KMS-11 (cell line): Measurements from ENCODE around the gene MYO3B.
"Not testable (repeated sequence)": the region's sequence is repeated elsewhere in the genome, so short reads cannot be mapped to it uniquely, and the experiment has no call there.

Experiments used
- H2AFZ ChIP-seq: fragments of 200-600 bp; sonication (generic); 2 replicates; pipeline ENCODE4 v1.6.1; 2016; ENCODE audit warnings: antibody characterized with exemption, mixed run types, low read depth
- H3K27ac ChIP-seq: fragments of 200-600 bp; sonication (generic); 2 replicates; pipeline ENCODE4 v1.6.1; 2016; ENCODE audit warnings: mild to moderate bottlenecking, mixed run types
- H3K27me3 ChIP-seq: fragments of 200-600 bp; sonication (generic); 2 replicates; pipeline ENCODE4 v1.6.1; 2017; ENCODE audit warnings: mild to moderate bottlenecking, low read depth, mixed run types, moderate library complexity; ENCODE audit not compliant: insufficient read depth
- H3K36me3 ChIP-seq: fragments of 200-600 bp; sonication (generic); 2 replicates; pipeline ENCODE4 v1.6.1; 2017; ENCODE audit warnings: mild to moderate bottlenecking, mixed run types; ENCODE audit not compliant: insufficient read depth
- H3K4me1 ChIP-seq: fragments of 200-600 bp; sonication (generic); 2 replicates; pipeline ENCODE4 v1.6.1; 2016; ENCODE audit warnings: mild to moderate bottlenecking, low read depth, mixed run types; ENCODE audit not compliant: poor library complexity, severe bottlenecking
- H3K4me2 ChIP-seq: fragments of 200-600 bp; sonication (generic); 2 replicates; pipeline ENCODE4 v1.7.0; 2016; ENCODE audit warnings: mild to moderate bottlenecking, mixed run types
- H3K4me3 ChIP-seq: fragments of 200-600 bp; sonication (generic); IDR thresholded peaks from 2 replicates; pipeline ENCODE4 v1.6.1; 2017; ENCODE audit warnings: low read depth, low read length, mixed read lengths; ENCODE audit not compliant: insufficient read depth
- H3K79me2 ChIP-seq: fragments of 200-600 bp; sonication (generic); 2 replicates; pipeline ENCODE4 v1.6.1; 2016; ENCODE audit warnings: low read depth, mixed run types; ENCODE audit not compliant: insufficient read depth
- H3K9ac ChIP-seq: fragments of 200-600 bp; sonication (generic); 2 replicates; pipeline ENCODE4 v1.6.1; 2016; ENCODE audit warnings: mild to moderate bottlenecking, mixed run types
- H4K20me1 ChIP-seq: fragments of 200-600 bp; sonication (generic); 2 replicates; pipeline ENCODE4 v1.6.1; 2016; ENCODE audit warnings: mild to moderate bottlenecking, mixed run types; ENCODE audit not compliant: insufficient read depth
- CTCF ChIP-seq: fragments of 200-600 bp; sonication (generic); conservative IDR thresholded peaks from 2 replicates; pipeline ENCODE4 v1.6.1; 2017; ENCODE audit warnings: low read depth, mild to moderate bottlenecking, antibody characterized with exemption, low read length, moderate library complexity, mixed read lengths

Gene MYO3B

GRCh38 chr2:170262806-170263205 is 84.9 kb downstream of the MYO3B start:
- Histone ChIP-seq H3K9ac (no peak overlapping the region), H3K27me3 (no peaks in the 10 kb centered on the region), H3K4me1 (no peaks in the 10 kb centered on the region), H4K20me1 (no peaks in the 10 kb centered on the region), H3K79me2 (no peaks in the 10 kb centered on the region), H2AFZ (no peak overlapping the region), H3K4me2 (no peak overlapping the region), H3K27ac (no peak overlapping the region), H3K4me3 (no peak overlapping the region), H3K36me3 (no peaks in the 10 kb centered on the region)
- no peak for TF ChIP-seq CTCF

GRCh38 chr2:170263728-170264521 is 86.0 kb downstream of the MYO3B start:
- not testable (repeated sequence) for H3K36me3 ChIP-seq, H2AFZ ChIP-seq, H3K4me3 ChIP-seq, H3K4me2 ChIP-seq, H4K20me1 ChIP-seq, H3K27ac ChIP-seq, H3K9ac ChIP-seq, H3K4me1 ChIP-seq, H3K79me2 ChIP-seq, H3K27me3 ChIP-seq

- no peaks in the 10 kb centered on the region for H3K79me2 ChIP-seq
- no peak overlapping the region for H2AFZ ChIP-seq
- no peak overlapping the region for H3K9ac ChIP-seq
- H3K27ac ChIP-seq = no peak overlapping the region
- no peaks in the 10 kb centered on the region for H4K20me1 ChIP-seq
- H3K4me3 ChIP-seq = no peak overlapping the region
- no peaks in the 10 kb centered on the region for H3K36me3 ChIP-seq
- no peaks in the 10 kb centered on the region for H3K4me1 ChIP-seq
- no peaks in the 10 kb centered on the region for H3K27me3 ChIP-seq
- no peak for TF ChIP-seq CTCF
- H3K4me2 ChIP-seq = no peak overlapping the region
Measured at GRCh38 chr2:170264522-170264860, 86.5 kb downstream of the MYO3B start.

DNA sequence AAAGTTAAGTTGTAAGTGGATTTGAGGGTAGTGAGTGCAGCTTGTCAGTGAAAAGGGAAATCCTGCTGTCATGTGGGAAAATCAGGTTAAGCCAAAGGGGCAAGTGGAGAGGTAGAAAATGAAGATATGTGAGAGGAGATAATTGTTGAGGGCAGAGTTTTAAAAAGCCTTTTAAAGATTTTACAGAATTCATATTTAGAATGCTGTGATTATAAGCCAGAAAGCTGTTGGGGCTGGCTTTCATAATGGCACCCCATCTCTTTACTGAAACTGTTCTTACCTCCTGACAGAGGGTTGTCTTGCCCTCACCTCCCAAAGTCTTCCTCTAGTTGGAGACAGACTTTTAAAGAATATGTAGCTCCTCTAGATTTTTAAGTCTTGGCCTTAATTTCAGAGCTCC is 86.9 kb downstream of the MYO3B start:
- H3K4me2 ChIP-seq = no peak overlapping the region
- no peak overlapping the region for H3K4me3 ChIP-seq
- H3K36me3 ChIP-seq = no peaks in the 10 kb centered on the region
- TF ChIP-seq CTCF = no peak
- no peaks in the 10 kb centered on the region for H4K20me1 ChIP-seq
- no peaks in the 10 kb centered on the region for H3K4me1 ChIP-seq
- H3K27ac ChIP-seq = no peak overlapping the region
- H2AFZ ChIP-seq = no peak overlapping the region
- H3K9ac ChIP-seq = no peak overlapping the region
- no peaks in the 10 kb centered on the region for H3K27me3 ChIP-seq
- H3K79me2 ChIP-seq = no peaks in the 10 kb centered on the region

GRCh38 chr2:170265321-170265720 is 87.4 kb downstream of the MYO3B start:
- H3K4me1 ChIP-seq = no peaks in the 10 kb centered on the region
- no peak overlapping the region for H3K9ac ChIP-seq
- TF ChIP-seq CTCF = no peak
- H3K4me3 ChIP-seq = no peak overlapping the region
- H3K79me2 ChIP-seq = no peaks in the 10 kb centered on the region
- H3K4me2 ChIP-seq = no peak overlapping the region
- H3K27me3 ChIP-seq = no peaks in the 10 kb centered on the region
- H4K20me1 ChIP-seq = no peaks in the 10 kb centered on the region
- H2AFZ ChIP-seq = no peak overlapping the region
- no peak overlapping the region for H3K27ac ChIP-seq
- H3K36me3 ChIP-seq = no peaks in the 10 kb centered on the region
